ENCODE data around the gene NEK7.

Gene NEK7

DNA sequence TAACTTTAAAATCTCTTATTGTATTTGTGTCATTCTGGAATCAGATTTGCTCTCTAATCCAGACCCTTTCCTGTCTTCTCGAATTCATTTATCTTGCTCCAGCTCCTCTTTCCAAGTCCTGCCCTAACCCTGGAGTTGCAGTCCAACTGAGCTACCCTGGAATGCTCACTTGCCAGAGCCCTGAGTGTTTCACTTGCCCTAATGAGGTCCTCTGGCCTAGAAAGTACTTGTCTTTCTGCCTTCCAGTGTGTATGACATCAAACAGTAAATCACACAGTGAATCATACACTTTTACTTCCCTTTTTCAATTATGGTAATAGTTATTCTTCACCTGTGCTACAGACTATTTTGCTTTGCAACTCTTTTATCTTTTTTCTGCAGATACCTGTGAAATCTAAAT lies 96.9 kb downstream of the NEK7 start:
- DNase-seq (ENCODE audit: low read depth, low spot score) = no peak
- Histone ChIP-seq H3K27me3 (ENCODE audit: control insufficient read depth, insufficient read depth, low read length) (no peaks in the 10 kb centered on the region), H3K36me3 (ENCODE audit: control insufficient read depth, insufficient read depth, low read length) (no peaks in the 10 kb centered on the region), H3K4me3 (ENCODE audit: low read length) (no peak overlapping the region), H3K9me3 (ENCODE audit: control insufficient read depth, insufficient read depth, low read length) (no peaks in the 10 kb centered on the region), H3K4me1 (ENCODE audit: control insufficient read depth, insufficient read depth, low read length) (no peaks in the 10 kb centered on the region; the same call in none of the 2 replicates), H3K27ac (ENCODE audit: low read length) (no peak overlapping the region)
- no CpG with 5 or more reads among the region's 1 CpG for WGBS (ENCODE audit: insufficient coverage, insufficient read length)

DNA sequence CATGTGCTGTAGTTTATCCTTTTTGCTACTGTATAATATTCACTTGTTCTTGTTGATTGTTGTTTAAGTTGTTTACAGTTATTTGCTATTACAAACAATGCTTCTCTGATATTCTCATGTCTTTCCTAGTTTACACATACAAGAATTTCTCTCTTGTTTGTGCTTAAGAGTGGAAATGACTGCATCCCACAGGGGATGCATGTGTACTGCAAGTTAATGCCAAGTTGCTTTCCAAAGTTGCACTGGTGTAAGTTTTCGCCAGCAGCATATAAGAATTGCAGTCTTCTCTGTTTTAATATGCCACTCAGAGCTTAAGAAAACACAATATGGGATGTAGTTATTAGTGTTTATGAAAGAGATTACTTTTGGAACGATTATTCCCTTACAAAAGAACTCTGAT lies 97.7 kb downstream of the NEK7 start:
- WGBS (ENCODE audit: insufficient coverage, insufficient read length) = no CpG with 5 or more reads among the region's 2 CpGs
- Histone ChIP-seq H3K4me1 (ENCODE audit: control insufficient read depth, insufficient read depth, low read length) (no peaks in the 10 kb centered on the region; the same call in none of the 2 replicates), H3K27me3 (ENCODE audit: control insufficient read depth, insufficient read depth, low read length) (no peaks in the 10 kb centered on the region), H3K4me3 (ENCODE audit: low read length) (no peak overlapping the region), H3K9me3 (ENCODE audit: control insufficient read depth, insufficient read depth, low read length) (no peaks in the 10 kb centered on the region), H3K27ac (ENCODE audit: low read length) (no peak overlapping the region), H3K36me3 (ENCODE audit: control insufficient read depth, insufficient read depth, low read length) (no peaks in the 10 kb centered on the region)
- DNase-seq (ENCODE audit: low read depth, low spot score) = no peak

DNA sequence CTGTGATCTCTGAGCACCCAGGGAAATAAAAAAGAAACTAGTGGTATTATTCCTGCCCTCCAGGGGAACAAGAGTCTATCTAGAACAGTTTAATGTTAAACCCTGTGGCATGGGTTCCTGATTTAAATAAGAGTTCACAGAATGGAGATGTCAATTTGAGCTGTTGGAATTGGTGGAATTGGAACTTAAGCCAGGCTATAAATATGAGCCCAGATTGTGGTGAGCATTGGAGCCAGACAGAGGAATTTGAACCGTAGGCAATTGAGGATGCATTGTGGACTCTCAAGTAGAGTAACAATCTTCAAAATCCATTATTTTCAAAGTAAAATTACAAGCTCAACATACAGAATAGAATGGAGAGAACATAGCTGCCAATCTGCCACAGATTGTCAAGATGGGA lies 98.2 kb downstream of the NEK7 start:
- no peak for DNase-seq (ENCODE audit: low read depth, low spot score)
- no peak overlapping the region for H3K4me3 ChIP-seq (ENCODE audit: low read length)
- no CpG with 5 or more reads among the region's 1 CpG for WGBS (ENCODE audit: insufficient coverage, insufficient read length)
- H3K27ac ChIP-seq (ENCODE audit: low read length) = no peak overlapping the region
- no peaks in the 10 kb centered on the region; the same call in none of the 2 replicates for H3K4me1 ChIP-seq (ENCODE audit: control insufficient read depth, insufficient read depth, low read length)
- no peaks in the 10 kb centered on the region for H3K27me3 ChIP-seq (ENCODE audit: control insufficient read depth, insufficient read depth, low read length)
- H3K9me3 ChIP-seq (ENCODE audit: control insufficient read depth, insufficient read depth, low read length) = no peaks in the 10 kb centered on the region
- H3K36me3 ChIP-seq (ENCODE audit: control insufficient read depth, insufficient read depth, low read length) = no peaks in the 10 kb centered on the region

DNA sequence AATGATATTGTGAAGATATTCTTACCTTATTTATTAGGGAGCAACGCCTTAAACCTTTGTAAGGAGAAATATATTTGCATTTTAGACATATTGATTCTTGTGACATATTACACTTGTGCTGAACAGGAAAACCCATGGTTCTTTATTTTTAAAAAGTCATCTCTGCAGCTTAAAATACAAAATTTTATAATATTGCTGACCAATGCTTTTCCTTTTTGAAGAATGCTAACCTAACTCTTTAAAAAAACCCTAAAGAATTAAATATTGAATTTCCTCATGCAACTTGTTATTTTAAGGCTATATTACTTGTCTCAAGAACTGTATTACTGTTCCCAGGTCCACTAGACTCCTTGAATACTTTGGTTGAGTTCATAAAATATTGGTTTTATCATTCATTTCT lies 99.0 kb downstream of the NEK7 start:
- no CpG with 5 or more reads among the region's 1 CpG for WGBS (ENCODE audit: insufficient coverage, insufficient read length)
- H3K4me3 ChIP-seq (ENCODE audit: low read length) = no peak overlapping the region
- no peaks in the 10 kb centered on the region for H3K27me3 ChIP-seq (ENCODE audit: control insufficient read depth, insufficient read depth, low read length)
- no peaks in the 10 kb centered on the region for H3K36me3 ChIP-seq (ENCODE audit: control insufficient read depth, insufficient read depth, low read length)
- H3K9me3 ChIP-seq (ENCODE audit: control insufficient read depth, insufficient read depth, low read length) = no peaks in the 10 kb centered on the region
- H3K4me1 ChIP-seq (ENCODE audit: control insufficient read depth, insufficient read depth, low read length) = no peaks in the 10 kb centered on the region; the same call in none of the 2 replicates
- no peak overlapping the region for H3K27ac ChIP-seq (ENCODE audit: low read length)
- DNase-seq (ENCODE audit: low read depth, low spot score) = no peak

DNA sequence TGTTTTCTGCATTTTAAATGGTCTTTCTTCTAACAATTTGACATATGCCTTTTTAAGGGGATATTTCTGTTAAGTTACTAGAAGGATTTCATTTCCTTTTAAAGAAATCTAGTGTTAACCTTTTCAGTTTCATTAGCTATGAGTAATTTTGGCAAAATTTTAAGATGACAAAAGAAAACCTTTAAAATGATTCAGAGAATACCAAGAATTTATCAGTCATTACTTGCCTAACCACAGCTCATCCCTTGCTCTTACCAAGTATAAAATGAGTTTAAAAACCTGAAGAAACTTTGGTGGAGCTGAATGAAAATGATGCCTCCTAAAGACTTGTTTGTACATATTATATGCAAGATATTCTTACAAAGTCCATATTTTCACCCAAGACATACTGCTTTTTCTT lies 101.7 kb downstream of the NEK7 start:
- no peaks in the 10 kb centered on the region for H3K9me3 ChIP-seq (ENCODE audit: control insufficient read depth, insufficient read depth, low read length)
- no peaks in the 10 kb centered on the region; the same call in none of the 2 replicates for H3K4me1 ChIP-seq (ENCODE audit: control insufficient read depth, insufficient read depth, low read length)
- no peaks in the 10 kb centered on the region for H3K27me3 ChIP-seq (ENCODE audit: control insufficient read depth, insufficient read depth, low read length)
- DNase-seq (ENCODE audit: low read depth, low spot score) = no peak
- no peaks in the 10 kb centered on the region for H3K36me3 ChIP-seq (ENCODE audit: control insufficient read depth, insufficient read depth, low read length)
- H3K27ac ChIP-seq (ENCODE audit: low read length) = no peak overlapping the region
- H3K4me3 ChIP-seq (ENCODE audit: low read length) = no peak overlapping the region

DNA sequence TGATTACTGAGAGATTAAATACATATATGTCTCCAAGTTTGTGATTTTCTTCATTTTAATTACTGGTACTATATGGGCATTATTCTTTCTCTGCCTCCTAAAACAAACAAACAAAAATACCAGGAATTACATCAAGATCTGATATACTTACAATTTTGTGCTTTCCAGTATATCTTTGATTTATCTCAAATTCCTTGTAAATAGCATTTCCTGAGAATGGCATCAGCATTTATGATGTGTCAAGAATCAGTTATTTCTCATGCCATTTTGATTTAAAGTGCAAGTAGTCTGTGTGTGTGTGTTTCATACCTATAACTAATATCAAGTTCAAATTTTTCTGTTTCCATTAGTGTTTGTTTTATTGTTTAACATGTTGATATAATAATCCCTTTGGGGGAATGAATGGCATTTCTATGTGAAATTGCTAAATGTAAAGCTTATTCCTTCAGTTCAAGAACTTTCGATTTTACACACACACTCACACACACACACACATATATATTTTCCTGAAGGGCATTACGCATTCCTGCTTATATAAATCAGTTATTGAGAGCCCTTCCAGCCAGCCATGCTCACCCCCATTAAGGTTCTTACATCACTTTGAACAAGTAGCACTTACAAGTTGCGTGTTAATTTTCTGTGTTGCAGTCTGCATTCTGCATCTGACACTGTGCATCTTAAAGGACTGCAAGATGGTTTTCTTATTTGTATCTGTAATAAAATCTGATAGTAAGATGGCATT lies 102.7 kb downstream of the NEK7 start:
- Histone ChIP-seq H3K27ac (ENCODE audit: low read length) (no peak overlapping the region), H3K4me3 (ENCODE audit: low read length) (no peak overlapping the region), H3K4me1 (ENCODE audit: control insufficient read depth, insufficient read depth, low read length) (no peaks in the 10 kb centered on the region; the same call in none of the 2 replicates), H3K36me3 (ENCODE audit: control insufficient read depth, insufficient read depth, low read length) (no peaks in the 10 kb centered on the region), H3K27me3 (ENCODE audit: control insufficient read depth, insufficient read depth, low read length) (no peaks in the 10 kb centered on the region), H3K9me3 (ENCODE audit: control insufficient read depth, insufficient read depth, low read length) (no peaks in the 10 kb centered on the region)
- no CpG with 5 or more reads among the region's 3 CpGs for WGBS (ENCODE audit: insufficient coverage, insufficient read length)
- DNase-seq (ENCODE audit: low read depth, low spot score) = no peak

DNA sequence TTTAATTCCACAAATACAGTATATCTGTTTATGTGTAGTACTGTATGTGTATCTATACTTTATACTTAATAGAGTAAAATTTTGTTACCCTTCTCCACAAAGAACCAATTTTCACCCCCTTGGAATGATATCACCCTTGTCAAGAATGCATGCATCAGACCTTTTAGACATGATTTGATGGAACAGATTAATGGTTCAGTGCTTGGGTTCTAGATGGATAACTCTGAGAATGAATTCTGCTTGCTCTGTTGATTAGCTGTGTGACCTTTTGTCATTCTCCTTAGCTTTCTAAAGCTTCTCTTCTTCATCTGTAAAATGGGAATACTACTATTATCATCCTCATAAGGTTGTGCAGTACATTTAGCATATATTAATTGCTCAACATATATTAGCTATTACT lies 105.1 kb downstream of the NEK7 start:
- H3K9me3 ChIP-seq (ENCODE audit: control insufficient read depth, insufficient read depth, low read length) = no peaks in the 10 kb centered on the region
- DNase-seq (ENCODE audit: low read depth, low spot score) = no peak
- H3K4me1 ChIP-seq (ENCODE audit: control insufficient read depth, insufficient read depth, low read length) = no peaks in the 10 kb centered on the region
- no peaks in the 10 kb centered on the region for H3K36me3 ChIP-seq (ENCODE audit: control insufficient read depth, insufficient read depth, low read length)
- no peak overlapping the region for H3K4me3 ChIP-seq (ENCODE audit: low read length)
- no peak overlapping the region for H3K27ac ChIP-seq (ENCODE audit: low read length)
- no peaks in the 10 kb centered on the region for H3K27me3 ChIP-seq (ENCODE audit: control insufficient read depth, insufficient read depth, low read length)

DNA sequence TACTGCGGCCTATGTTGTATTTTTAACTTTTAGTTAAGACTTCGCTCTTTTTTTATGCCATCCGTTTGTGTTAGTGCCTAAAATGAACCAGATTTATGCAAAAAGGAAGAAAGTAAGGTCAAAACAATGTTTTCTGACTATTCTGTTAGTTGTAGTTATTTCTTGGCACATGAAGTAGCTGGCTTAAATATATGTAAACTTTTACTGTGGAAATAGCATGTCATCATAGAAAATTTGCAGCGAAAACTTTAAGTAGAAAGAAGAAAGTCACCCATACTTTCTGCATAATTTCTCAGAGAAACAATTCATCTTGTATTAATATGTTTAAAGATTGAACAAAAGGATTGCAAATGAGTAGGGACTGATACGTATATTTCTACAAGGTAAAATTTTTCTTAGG lies 106.4 kb downstream of the NEK7 start:
- Histone ChIP-seq H3K4me1 (ENCODE audit: control insufficient read depth, insufficient read depth, low read length) (no peaks in the 10 kb centered on the region), H3K27ac (ENCODE audit: low read length) (no peak overlapping the region), H3K27me3 (ENCODE audit: control insufficient read depth, insufficient read depth, low read length) (no peaks in the 10 kb centered on the region), H3K9me3 (ENCODE audit: control insufficient read depth, insufficient read depth, low read length) (no peaks in the 10 kb centered on the region), H3K4me3 (ENCODE audit: low read length) (no peak overlapping the region), H3K36me3 (ENCODE audit: control insufficient read depth, insufficient read depth, low read length) (no peaks in the 10 kb centered on the region)
- no peak for DNase-seq (ENCODE audit: low read depth, low spot score)
- no CpG with 5 or more reads among the region's 5 CpGs for WGBS (ENCODE audit: insufficient coverage, insufficient read length)

DNA sequence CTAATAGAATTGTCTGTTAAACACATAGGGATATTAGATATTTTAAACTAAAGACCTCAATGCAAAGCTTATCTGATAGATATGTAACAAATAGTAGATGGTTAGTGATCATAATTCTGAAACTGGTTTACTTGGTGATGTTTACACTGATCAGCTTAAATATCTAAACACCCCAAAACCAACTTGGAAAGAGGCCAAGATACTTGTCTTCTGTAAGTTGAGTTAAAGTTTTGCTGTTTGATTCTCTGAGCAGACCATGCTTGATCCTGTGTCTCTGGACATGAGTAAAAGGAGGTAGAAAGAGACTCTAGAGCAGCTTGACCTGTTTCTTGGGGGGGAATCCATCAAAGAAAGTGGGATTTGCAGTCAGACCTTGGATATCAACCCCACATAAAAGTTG lies 107.5 kb downstream of the NEK7 start:
- Histone ChIP-seq H3K36me3 (ENCODE audit: control insufficient read depth, insufficient read depth, low read length) (no peaks in the 10 kb centered on the region), H3K27ac (ENCODE audit: low read length) (no peak overlapping the region), H3K4me1 (ENCODE audit: control insufficient read depth, insufficient read depth, low read length) (no peaks in the 10 kb centered on the region), H3K9me3 (ENCODE audit: control insufficient read depth, insufficient read depth, low read length) (no peaks in the 10 kb centered on the region), H3K4me3 (ENCODE audit: low read length) (no peak overlapping the region), H3K27me3 (ENCODE audit: control insufficient read depth, insufficient read depth, low read length) (no peaks in the 10 kb centered on the region)
- DNase-seq (ENCODE audit: low read depth, low spot score) = no peak

DNA sequence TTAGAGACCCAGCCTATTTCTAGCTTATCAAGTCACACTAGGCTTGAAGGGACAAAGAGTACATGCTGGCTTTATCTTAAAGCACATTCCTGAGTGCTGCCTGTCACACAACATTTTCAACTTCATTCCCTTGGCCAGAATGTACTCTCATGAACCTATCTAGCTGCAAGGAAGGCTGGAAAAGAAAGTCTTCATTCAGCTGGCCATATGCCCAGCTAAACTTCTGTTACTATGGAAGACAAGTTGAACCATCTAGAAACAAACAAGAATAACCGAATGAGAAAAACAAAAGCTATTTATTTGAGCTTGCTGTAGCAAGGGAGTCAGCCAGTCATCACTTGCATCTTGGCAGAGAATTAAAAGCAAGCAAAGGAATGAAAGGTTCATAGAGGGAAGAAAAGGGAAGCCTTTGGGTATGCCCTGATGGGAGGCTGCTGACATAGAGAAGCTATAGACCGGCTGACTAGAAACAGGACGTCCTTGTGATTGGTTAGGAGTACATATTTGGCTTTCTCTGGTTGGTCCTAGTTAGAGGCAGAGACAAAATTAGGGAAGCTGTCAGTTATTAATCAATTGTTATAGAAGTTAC lies 108.4 kb downstream of the NEK7 start:
- DNase-seq (ENCODE audit: low read depth, low spot score) = no peak
- Histone ChIP-seq H3K9me3 (ENCODE audit: control insufficient read depth, insufficient read depth, low read length) (no peaks in the 10 kb centered on the region), H3K27me3 (ENCODE audit: control insufficient read depth, insufficient read depth, low read length) (no peaks in the 10 kb centered on the region), H3K27ac (ENCODE audit: low read length) (no peak overlapping the region), H3K4me3 (ENCODE audit: low read length) (no peak overlapping the region), H3K4me1 (ENCODE audit: control insufficient read depth, insufficient read depth, low read length) (no peaks in the 10 kb centered on the region), H3K36me3 (ENCODE audit: control insufficient read depth, insufficient read depth, low read length) (no peaks in the 10 kb centered on the region)
- WGBS (ENCODE audit: insufficient coverage, insufficient read length) = no CpG with 5 or more reads among the region's 3 CpGs

DNA sequence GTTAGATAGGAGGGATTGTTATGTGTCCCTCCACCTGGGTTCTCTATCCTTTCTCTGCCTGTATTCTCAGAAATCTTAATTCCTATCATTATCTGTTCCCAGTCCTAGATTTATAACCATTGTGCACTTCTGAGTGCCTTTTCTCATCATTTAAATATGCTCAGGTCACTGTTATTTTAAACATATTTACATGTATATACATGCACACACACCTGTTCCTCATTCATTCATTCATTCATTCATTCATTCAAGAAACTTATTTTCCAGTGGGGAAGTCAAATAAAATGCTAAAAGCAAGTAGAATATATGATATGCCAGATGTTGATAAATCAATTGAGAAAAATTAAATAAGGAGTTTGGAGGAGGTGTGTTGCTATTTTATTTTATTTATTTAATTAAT lies 110.3 kb downstream of the NEK7 start:
- Histone ChIP-seq H3K4me1 (ENCODE audit: control insufficient read depth, insufficient read depth, low read length) (no peaks in the 10 kb centered on the region), H3K27ac (ENCODE audit: low read length) (no peak overlapping the region), H3K27me3 (ENCODE audit: control insufficient read depth, insufficient read depth, low read length) (no peaks in the 10 kb centered on the region), H3K4me3 (ENCODE audit: low read length) (no peak overlapping the region), H3K36me3 (ENCODE audit: control insufficient read depth, insufficient read depth, low read length) (no peaks in the 10 kb centered on the region), H3K9me3 (ENCODE audit: control insufficient read depth, insufficient read depth, low read length) (no peaks in the 10 kb centered on the region)
- no peak for DNase-seq (ENCODE audit: low read depth, low spot score)

Data from iPS DF 6.9 (cell line).